Head of caudate nucleus (tissue), 42 donors: ENCODE data around the gene TNFRSF18.
A peak's percentile ranks its signal among the peaks of the same experiment; 100 is the strongest.

Experiments
- DNase-seq, 42 donors: peaks; one replicate each; pipeline versions ENCODE4 v3.0.0 to v3.0.0-alpha.2; 2020 to 2021; ENCODE audit warnings: mixed read lengths in 7 of 42
- intact Hi-C: fragments of 100-400 bp; cut with DNase I; formaldehyde crosslinking; loops from one replicate; pipeline ENCODE4 v1.15.0; 2022

The TNFRSF18 gene

GRCh38 chr1:1162597-1163537, 43.5 kb downstream of the TNFRSF18 start:
- no peak for DNase-seq
- intact Hi-C loops = no loop called here

GRCh38 chr1:1161683-1162079, 44.7 kb downstream of the TNFRSF18 start:
- no peak for DNase-seq
- intact Hi-C loops = no loop called here

- intact Hi-C loops = no loop called here
- DNase-seq = no peak
Measured at GRCh38 chr1:1161078-1161682, 45.2 kb downstream of the TNFRSF18 start.

GRCh38 chr1:1160281-1160930, 46.0 kb downstream of the TNFRSF18 start:
- DNase-seq = no peak
- intact Hi-C loops = no loop called here

- intact Hi-C loops = no loop called here
- peak; percentile 69 to 94 (median 83) for DNase-seq
Measured at GRCh38 chr1:1157914-1158710, 48.3 kb downstream of the TNFRSF18 start.

GRCh38 chr1:1157426-1157913, 48.9 kb downstream of the TNFRSF18 start:
- peak; percentile 48 to 90 (median 76) for DNase-seq
- intact Hi-C loops = no loop called here

GRCh38 chr1:1157033-1157365, 49.4 kb downstream of the TNFRSF18 start:
- intact Hi-C loops = no loop called here
- DNase-seq = peak in 4 of 42 donors; percentile 23 to 47 (median 40)

- peak in 35 of 42 donors; percentile 11 to 77 (median 35) for DNase-seq
- intact Hi-C loops = no loop called here
Measured at GRCh38 chr1:1156140-1157032, 50.0 kb downstream of the TNFRSF18 start.

GRCh38 chr1:1155258-1155657, 51.1 kb downstream of the TNFRSF18 start:
- intact Hi-C loops = no loop called here
- no peak for DNase-seq

GRCh38 chr1:1153874-1154273, 52.5 kb downstream of the TNFRSF18 start:
- DNase-seq = no peak
- intact Hi-C loops = no loop called here
